Lower leg skin (tissue), 4 donors: ENCODE data around the gene TMEM129. TPM values are rescaled to one million over a fixed set of nuclear protein-coding genes. Genes with fewer than 3 reads are reported as not detected.

Experiments
- DNase-seq, 2 donors: peaks; one replicate each; pipeline ENCODE4 v3.0.0-alpha.2; 2019; ENCODE audit warnings: low spot score in 2 of 2
- H3K4me3 ChIP-seq: fragments of 200-600 bp; sonication (generic); 2 replicates; pipeline ENCODE4 v1.5.1; 2017; ENCODE audit warnings: mild to moderate bottlenecking, low read depth; ENCODE audit not compliant: poor library complexity, severe bottlenecking
- POLR2A ChIP-seq, 2 donors: fragments of 450-650 bp; IDR thresholded peaks; one replicate each; pipeline ENCODE4 v1.6.1; 2016 to 2017; ENCODE audit warnings: antibody characterized with exemption in 2 of 2, mild to moderate bottlenecking in 1 of 2, moderate library complexity in 1 of 2
- WGBS, 2 donors: methylation state at CpG; one replicate each; pipeline ENCODE4 v1.1.5; 2018; 5-methylcytosine and 5-hydroxymethylcytosine counted together
- intact Hi-C: fragments of 100-400 bp; cut with DNase I; formaldehyde crosslinking; loops from one replicate; pipeline ENCODE4 v1.15.0; 2023; ENCODE audit warnings: low total_unique reads
- total RNA-seq, 4 donors: library from RNA; depleted of rRNA; stranded (reverse); fragments of >200 nt; gene quantifications; one replicate each; pipeline ENCODE4 v1.1.0, GENCODE V29; 2016
- TF ChIP-seq, protein P1 (sequence below), 3 donors: fragments of 450-650 bp; IDR thresholded peaks; one replicate each; pipeline ENCODE4 v1.5.1; 2016; ENCODE audit warnings: antibody characterized with exemption in 3 of 3, mild to moderate bottlenecking in 3 of 3, moderate library complexity in 2 of 3

Gene TMEM129
- total RNA-seq, 4 donors from 2014 or later, result 31.0 to 62.0 (median 57.6) TPM

DNA sequence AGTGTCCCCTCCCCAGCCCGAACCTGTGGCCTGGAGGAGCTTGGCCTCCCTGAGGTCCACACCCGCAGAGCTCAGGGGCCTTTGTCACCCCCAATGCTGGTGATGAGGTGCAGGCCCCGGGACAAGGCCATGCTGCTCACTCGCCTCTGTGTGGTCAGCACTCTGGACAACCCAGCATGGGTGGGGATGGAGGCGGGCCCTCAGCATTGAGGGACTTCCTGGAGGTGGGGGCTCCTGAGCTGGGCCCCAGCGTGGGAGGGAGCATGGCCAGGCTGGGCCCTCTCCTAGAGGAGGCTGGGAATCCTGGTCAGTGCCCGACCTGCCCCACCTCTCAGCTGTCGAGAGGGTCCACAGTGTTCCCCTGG lies 30.8 kb upstream of the TMEM129 start:
- 20 to 72% methylated on average over 1 to 6 of the region's 8 CpGs for WGBS, 2 donors
- TF ChIP-seq POLR2A (IDR thresholded peaks at IDR 0.05), result no peak
- TF ChIP-seq, protein P1, sequence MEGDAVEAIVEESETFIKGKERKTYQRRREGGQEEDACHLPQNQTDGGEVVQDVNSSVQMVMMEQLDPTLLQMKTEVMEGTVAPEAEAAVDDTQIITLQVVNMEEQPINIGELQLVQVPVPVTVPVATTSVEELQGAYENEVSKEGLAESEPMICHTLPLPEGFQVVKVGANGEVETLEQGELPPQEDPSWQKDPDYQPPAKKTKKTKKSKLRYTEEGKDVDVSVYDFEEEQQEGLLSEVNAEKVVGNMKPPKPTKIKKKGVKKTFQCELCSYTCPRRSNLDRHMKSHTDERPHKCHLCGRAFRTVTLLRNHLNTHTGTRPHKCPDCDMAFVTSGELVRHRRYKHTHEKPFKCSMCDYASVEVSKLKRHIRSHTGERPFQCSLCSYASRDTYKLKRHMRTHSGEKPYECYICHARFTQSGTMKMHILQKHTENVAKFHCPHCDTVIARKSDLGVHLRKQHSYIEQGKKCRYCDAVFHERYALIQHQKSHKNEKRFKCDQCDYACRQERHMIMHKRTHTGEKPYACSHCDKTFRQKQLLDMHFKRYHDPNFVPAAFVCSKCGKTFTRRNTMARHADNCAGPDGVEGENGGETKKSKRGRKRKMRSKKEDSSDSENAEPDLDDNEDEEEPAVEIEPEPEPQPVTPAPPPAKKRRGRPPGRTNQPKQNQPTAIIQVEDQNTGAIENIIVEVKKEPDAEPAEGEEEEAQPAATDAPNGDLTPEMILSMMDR (IDR thresholded peaks at IDR 0.05), result no peak
- no peak for DNase-seq
- H3K4me3 ChIP-seq, result no peak overlapping the region
- intact Hi-C loops, result no loop called here

DNA sequence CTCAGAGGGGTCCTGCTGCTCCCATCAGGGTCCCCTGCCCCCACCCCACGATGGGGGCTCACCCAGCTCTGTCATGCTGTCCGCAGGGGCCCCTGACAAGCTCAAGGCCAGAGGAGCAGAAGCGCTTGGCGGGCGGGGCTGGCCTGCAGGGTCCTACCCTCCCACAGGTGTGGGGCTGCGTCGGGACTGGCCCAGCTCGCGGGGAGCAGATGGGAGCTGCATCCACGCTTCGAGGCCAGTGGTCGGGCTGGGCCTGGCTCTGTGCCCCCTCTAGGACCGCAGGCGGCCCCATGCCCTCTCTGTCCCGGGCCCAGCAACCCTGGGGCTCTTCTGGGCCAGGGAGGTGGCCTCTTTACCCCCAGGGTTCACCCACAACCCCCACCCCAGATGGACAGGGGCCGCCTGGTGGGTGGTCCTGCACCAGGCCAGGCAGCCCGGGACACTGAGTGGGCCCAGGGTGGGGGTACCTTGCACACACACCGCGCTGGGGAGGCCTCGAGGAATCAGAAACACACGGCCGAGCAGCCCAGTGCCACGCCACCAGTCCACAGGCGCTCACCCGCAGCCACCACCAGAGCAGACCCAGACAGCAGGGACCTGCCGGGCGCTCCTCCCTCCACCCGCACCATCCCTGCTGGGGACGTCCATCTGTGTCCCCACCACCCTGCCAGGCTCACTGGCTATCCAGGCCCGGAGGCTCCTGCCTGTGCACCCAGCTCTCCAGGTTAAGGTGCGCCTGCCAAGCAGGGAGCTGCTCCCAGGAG lies 30.2 kb upstream of the TMEM129 start:
- H3K4me3 ChIP-seq, result no peak overlapping the region
- intact Hi-C loops, result no loop called here

DNA sequence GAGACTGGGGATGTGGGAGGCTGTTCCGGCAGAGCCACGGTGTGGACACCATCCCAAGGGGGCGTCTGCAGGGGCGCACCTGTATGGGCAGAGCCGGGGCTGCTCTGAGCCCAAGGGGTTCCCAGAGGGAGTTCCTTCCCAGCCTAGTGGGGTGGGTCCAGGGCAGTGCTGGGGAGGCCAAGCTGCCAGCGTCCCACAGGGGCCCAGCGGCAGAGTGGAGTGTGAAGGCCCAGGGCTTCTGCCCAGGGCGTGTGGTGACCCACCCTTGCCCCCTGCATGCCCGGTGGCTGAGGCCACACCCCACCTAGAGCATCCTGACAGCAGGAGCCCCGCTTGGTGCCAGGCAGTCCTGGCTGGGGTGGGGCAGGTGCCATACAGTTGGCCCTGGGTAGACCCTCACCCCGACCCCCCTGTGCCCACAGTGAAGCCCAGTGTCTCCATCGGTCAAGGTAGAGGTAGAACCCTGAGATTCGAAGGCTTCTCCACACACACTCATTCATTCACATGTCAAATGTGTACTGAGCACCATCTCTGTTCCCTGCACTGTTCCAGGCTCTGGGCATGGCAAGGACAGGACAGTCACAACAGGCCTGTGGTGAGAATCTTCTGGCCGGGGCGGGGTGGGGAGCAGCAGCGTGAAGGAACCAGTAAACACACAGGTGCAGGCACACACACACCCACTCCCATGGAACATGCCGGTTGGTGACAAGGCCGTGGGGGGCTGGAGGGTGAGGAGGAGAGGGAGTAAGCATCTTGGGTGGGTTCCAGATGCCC lies 29.4 kb upstream of the TMEM129 start:
- intact Hi-C loops, result no loop called here
- H3K4me3 ChIP-seq, result no peak overlapping the region
- TF ChIP-seq, protein P1 (IDR thresholded peaks at IDR 0.05), result no peak
- TF ChIP-seq POLR2A (IDR thresholded peaks at IDR 0.05), result no peak
- WGBS, 2 donors, result 80 to 87% methylated on average over 13 to 16 of the region's 18 CpGs
- no peak for DNase-seq

More for the DNA sequence above, 30.2 kb upstream of the TMEM129 start:
- no peak for DNase-seq
- WGBS, 2 donors, result 66 to 83% methylated on average over 5 to 22 of the region's 31 CpGs
- no peak for TF ChIP-seq POLR2A (IDR thresholded peaks at IDR 0.05)
- TF ChIP-seq, protein P1 (IDR thresholded peaks at IDR 0.05), result no peak

DNA sequence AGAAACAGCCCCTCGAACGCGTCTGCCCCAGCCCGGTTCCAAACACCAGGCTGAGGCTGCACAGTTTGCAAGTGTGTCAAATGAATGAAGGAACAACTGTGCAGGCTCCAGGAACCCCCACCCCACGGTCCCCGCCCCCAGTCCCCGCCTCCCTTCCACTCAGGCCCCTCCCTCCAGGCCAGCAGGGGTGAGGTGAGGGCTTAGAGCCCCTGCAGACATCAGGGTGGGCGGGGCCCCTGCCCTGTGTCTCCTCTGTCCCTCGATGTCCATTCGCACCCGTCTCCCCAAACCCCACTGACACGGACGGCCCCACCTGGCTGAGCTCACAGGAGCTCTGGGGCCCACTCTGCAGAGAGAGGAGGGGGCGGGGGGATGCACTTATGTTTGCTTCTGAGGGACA lies 28.7 kb upstream of the TMEM129 start:
- intact Hi-C loops, result loop anchor here (2.0 to 5.0 kb wide), 2 partner anchors 61 to 147 kb away; no protein-coding TSS in a partner anchor
- no peak overlapping the region for H3K4me3 ChIP-seq
- 43 to 67% methylated on average over 6 to 14 of the region's 14 CpGs for WGBS, 2 donors
- TF ChIP-seq POLR2A (IDR thresholded peaks at IDR 0.05), result no peak
- TF ChIP-seq, protein P1 (IDR thresholded peaks at IDR 0.05), result no peak
- no peak for DNase-seq

DNA sequence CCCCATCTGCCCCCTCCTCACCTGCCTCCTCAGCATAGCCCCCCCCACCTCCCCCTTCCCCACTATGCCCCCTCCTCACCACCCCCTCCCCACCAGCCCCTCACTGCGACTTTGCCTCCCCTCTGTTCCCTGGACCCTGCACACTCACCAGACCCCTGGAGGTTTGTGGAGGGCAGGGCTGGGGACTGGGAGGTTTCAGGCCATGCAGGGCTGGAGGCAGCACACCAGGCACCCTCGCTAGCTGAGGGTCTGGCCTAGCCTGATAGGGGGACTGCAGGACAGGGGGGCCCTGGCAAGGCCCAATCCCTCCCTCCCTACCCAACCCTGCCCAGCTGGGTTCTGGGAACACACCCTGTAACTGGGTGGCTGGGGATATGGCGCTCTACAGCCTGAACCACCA lies 28.2 kb upstream of the TMEM129 start:
- no peak overlapping the region for H3K4me3 ChIP-seq
- no peak for DNase-seq
- intact Hi-C loops, result loop anchor here (2.0 to 5.0 kb wide), 2 partner anchors 61 to 148 kb away; no protein-coding TSS in a partner anchor
- TF ChIP-seq, protein P1 (IDR thresholded peaks at IDR 0.05), result no peak
- TF ChIP-seq POLR2A (IDR thresholded peaks at IDR 0.05), result no peak
- 65 to 80% methylated on average over 2 of the region's 3 CpGs for WGBS, 2 donors
